Rectal smooth muscle tissue (tissue), 1 donor: ENCODE results near the gene LOXL4.

Experiments used
- H3K27ac ChIP-seq: one replicate; pipeline ENCODE4 v1.7.0; 2013; ENCODE audit warnings: low read depth, low read length, inconsistent platforms
- H3K27me3 ChIP-seq: one replicate; pipeline ENCODE4 v1.7.0; 2013; ENCODE audit warnings: low read length; ENCODE audit not compliant: control insufficient read depth, insufficient read depth
- H3K36me3 ChIP-seq: one replicate; pipeline ENCODE4 v1.7.0; 2013; ENCODE audit warnings: low read length; ENCODE audit not compliant: control insufficient read depth, insufficient read depth
- H3K4me1 ChIP-seq: one replicate; pipeline ENCODE4 v1.7.0; 2013; ENCODE audit warnings: low read length; ENCODE audit not compliant: control insufficient read depth, insufficient read depth
- H3K4me3 ChIP-seq: one replicate; pipeline ENCODE4 v1.7.0; 2013; ENCODE audit warnings: low read length
- H3K9ac ChIP-seq: one replicate; pipeline ENCODE4 v1.7.0; 2013; ENCODE audit warnings: low read length

The LOXL4 gene

DNA sequence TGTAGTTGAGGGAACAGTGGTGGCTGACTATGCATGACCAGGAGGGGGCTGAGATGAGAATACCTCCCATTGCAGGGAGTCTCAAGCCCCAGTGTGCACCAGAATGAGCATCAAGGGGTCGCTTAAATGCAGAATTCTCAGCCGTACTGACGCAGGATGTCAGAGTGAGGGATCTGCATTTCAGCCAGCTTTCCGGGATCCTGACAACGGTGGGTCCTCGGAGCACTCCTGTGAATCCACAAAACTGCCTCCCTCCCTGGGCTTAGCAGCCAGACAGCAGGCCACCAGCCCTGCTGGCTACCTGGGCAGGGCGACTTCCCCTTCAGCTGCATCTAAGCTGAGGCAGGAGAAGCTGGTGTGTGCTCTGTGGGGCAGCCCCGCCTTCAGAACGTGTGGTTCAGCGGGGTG lies 21.8 kb upstream of the LOXL4 start:
- Histone ChIP-seq H3K36me3 (no peaks in the 10 kb centered on the region), H3K27me3 (no peaks in the 10 kb centered on the region), H3K27ac (no peak overlapping the region), H3K4me1 (no peaks in the 10 kb centered on the region), H3K9ac (no peak overlapping the region), H3K4me3 (no peak overlapping the region)

GRCh38 chr10:98287321-98287720 lies 19.3 kb upstream of the LOXL4 start:
- no peak overlapping the region for H3K9ac ChIP-seq
- no peaks in the 10 kb centered on the region for H3K4me1 ChIP-seq
- H3K27me3 ChIP-seq, result no peaks in the 10 kb centered on the region
- H3K27ac ChIP-seq, result no peak overlapping the region
- H3K4me3 ChIP-seq, result no peak overlapping the region
- H3K36me3 ChIP-seq, result no peaks in the 10 kb centered on the region

DNA sequence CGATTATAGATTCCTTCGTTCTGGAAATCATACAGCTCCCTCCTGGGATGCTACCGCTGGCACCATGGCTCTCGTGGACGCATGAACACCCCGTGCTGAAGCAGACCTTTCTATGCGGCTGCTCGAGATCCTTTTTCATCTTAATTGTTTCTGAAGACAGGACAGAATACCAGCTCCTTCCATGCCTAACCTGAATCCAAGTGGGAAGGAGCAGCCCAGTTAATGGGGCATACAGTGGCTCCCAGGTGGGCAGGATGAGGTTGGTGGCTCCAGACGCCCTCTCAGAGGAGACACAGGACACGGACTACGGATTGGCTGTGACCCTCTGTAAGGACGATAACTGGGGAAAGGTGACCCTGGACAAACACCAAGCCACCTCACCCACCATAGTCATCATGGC lies 18.4 kb upstream of the LOXL4 start:
- Histone ChIP-seq H3K9ac (no peak overlapping the region), H3K4me1 (no peaks in the 10 kb centered on the region), H3K27ac (no peak overlapping the region), H3K4me3 (no peak overlapping the region), H3K27me3 (no peaks in the 10 kb centered on the region), H3K36me3 (no peaks in the 10 kb centered on the region)

- H3K27ac ChIP-seq, result no peak overlapping the region
- H3K4me1 ChIP-seq, result no peaks in the 10 kb centered on the region
- H3K4me3 ChIP-seq, result no peak overlapping the region
- no peak overlapping the region for H3K9ac ChIP-seq
- no peaks in the 10 kb centered on the region for H3K36me3 ChIP-seq
- no peaks in the 10 kb centered on the region for H3K27me3 ChIP-seq
These were observed 17.4 kb upstream of the LOXL4 start for GRCh38 chr10:98285416-98285815.

DNA sequence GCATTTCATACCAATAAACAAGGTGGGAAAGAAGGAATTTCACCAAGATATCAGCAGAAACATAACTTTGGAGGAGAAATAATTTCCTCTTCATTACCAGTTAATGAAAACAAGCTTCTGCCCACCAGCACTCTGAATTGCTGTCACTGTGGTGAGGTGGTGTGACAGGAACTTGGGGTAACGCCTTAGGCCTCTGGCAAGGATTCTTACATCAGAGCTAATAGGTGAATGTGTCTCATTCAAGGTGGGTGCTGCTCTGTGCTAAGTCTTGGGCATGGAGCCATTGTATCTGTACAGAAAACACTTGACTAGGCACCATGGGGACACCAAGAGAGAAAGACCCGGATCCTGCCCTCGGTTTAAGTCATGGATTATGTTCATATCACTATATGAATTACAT lies 8.3 kb upstream of the LOXL4 start:
- H3K27ac ChIP-seq, result no peak overlapping the region
- no peak overlapping the region for H3K4me3 ChIP-seq
- no peaks in the 10 kb centered on the region for H3K4me1 ChIP-seq
- H3K9ac ChIP-seq, result no peak overlapping the region
- no peaks in the 10 kb centered on the region for H3K27me3 ChIP-seq
- H3K36me3 ChIP-seq, result no peaks in the 10 kb centered on the region

- Histone ChIP-seq H3K9ac (no peak overlapping the region), H3K4me1 (peaks cover 4% of the 10 kb centered on the region), H3K4me3 (no peak overlapping the region), H3K36me3 (no peaks in the 10 kb centered on the region), H3K27ac (no peak overlapping the region), H3K27me3 (no peaks in the 10 kb centered on the region)
These were observed 6.6 kb upstream of the LOXL4 start for GRCh38 chr10:98274562-98274961.

DNA sequence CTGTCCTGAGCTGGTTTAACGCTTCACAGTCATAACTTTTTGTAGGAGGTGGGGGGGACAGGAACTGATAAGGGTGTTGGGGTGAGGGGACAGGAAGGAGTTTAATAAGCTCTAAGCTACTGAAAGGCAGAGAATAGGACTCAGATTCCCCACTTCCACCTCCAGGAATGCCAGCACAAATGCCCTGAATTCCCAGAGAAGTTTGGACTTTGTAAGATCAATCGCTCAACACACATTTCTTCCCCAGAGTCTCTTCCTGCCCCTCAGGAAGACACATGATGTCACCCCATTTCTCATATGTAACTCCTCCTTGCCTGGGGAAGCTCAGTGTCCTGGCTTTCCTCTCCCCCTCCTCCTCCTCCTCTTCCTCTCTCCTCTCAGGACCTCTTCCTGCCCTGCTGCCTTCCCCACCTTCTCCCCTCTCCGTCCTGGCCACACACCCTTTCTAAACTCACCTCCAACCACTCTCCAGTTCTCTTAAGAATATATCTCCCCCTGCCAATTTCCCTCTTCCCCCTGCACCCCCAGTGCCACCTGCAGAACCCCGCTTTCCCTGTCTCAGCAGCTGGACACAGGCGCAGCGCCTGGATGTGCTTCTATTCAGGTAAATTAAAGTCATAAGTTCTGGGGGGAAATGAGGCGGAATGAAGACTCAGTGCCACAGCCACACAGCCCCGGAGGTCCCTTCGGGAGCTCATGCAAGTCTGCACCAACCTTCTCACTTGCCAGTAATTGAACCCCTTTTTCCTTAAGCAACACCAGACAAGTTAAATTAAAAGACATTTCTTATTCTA lies 5.3 kb upstream of the LOXL4 start:
- Histone ChIP-seq H3K4me3 (no peak overlapping the region), H3K4me1 (peaks cover 13% of the 10 kb centered on the region), H3K27ac (no peak overlapping the region), H3K36me3 (no peaks in the 10 kb centered on the region), H3K27me3 (no peaks in the 10 kb centered on the region), H3K9ac (no peak overlapping the region)

GRCh38 chr10:98272656-98273055 lies 4.7 kb upstream of the LOXL4 start:
- Histone ChIP-seq H3K9ac (no peak overlapping the region), H3K4me1 (peaks cover 13% of the 10 kb centered on the region), H3K36me3 (no peaks in the 10 kb centered on the region), H3K27me3 (no peaks in the 10 kb centered on the region), H3K4me3 (no peak overlapping the region), H3K27ac (no peak overlapping the region)

DNA sequence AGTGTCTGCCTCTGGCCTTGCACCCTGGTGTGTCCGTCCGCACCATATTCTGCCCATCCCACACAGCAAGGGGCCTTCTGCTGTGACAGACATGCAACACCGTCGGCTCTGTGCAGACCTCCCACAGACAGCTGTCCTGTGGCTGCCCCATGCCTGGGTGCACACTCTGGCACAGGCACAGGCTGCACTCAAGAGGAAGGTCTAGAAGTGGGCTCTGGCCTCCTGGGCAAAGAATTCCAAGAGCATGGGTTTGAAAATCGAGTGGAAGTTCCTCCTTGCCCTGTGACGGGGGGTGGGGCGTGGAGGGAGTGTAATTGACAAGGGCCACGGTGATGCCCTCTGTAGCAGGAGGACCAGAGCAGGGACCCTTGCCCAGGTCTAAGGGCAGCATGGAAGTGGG lies 4.3 kb upstream of the LOXL4 start:
- H3K27ac ChIP-seq, result no peak overlapping the region
- H3K9ac ChIP-seq, result no peak overlapping the region
- H3K36me3 ChIP-seq, result no peaks in the 10 kb centered on the region
- peaks cover 13% of the 10 kb centered on the region for H3K4me1 ChIP-seq
- H3K4me3 ChIP-seq, result no peak overlapping the region
- no peaks in the 10 kb centered on the region for H3K27me3 ChIP-seq

GRCh38 chr10:98270786-98271185 lies 2.8 kb upstream of the LOXL4 start:
- Histone ChIP-seq H3K9ac (no peak overlapping the region), H3K27me3 (no peaks in the 10 kb centered on the region), H3K4me3 (no peak overlapping the region), H3K4me1 (peaks cover 21% of the 10 kb centered on the region), H3K27ac (no peak overlapping the region), H3K36me3 (no peaks in the 10 kb centered on the region)

GRCh38 chr10:98270073-98270740 lies 2.2 kb upstream of the LOXL4 start:
- Histone ChIP-seq H3K9ac (no peak overlapping the region), H3K27ac (peak overlapping the region; percentile 64), H3K36me3 (no peaks in the 10 kb centered on the region), H3K4me1 (peaks cover 21% of the 10 kb centered on the region), H3K27me3 (no peaks in the 10 kb centered on the region), H3K4me3 (no peak overlapping the region)

- peaks cover 21% of the 10 kb centered on the region for H3K4me1 ChIP-seq
- H3K27ac ChIP-seq, result peak overlapping the region; percentile 64
- no peak overlapping the region for H3K9ac ChIP-seq
- peak overlapping the region; percentile 5 for H3K4me3 ChIP-seq
- H3K36me3 ChIP-seq, result no peaks in the 10 kb centered on the region
- H3K27me3 ChIP-seq, result no peaks in the 10 kb centered on the region
These were observed 1.5 kb upstream of the LOXL4 start for GRCh38 chr10:98269435-98269912.
